Stimulated activated CD8-positive, alpha-beta memory T cell treated with anti-CD3 and anti-CD28 coated beads, Interleukin-2, amount 100 ng/mL, for 48 hours (primary cell): ENCODE measurements around the gene RANBP2.
"Not testable (repeated sequence)": the region's sequence is repeated elsewhere in the genome, so short reads cannot be mapped to it uniquely, and the experiment has no call there.

Experiments used
- DNase-seq, 2 donors: peaks; one replicate each; pipeline ENCODE4 v3.0.0-alpha.2; 2020; ENCODE audit warnings: low read depth in 2 of 2

Gene RANBP2

GRCh38 chr2:108719149-108720044, at the start of gene RANBP2:
TSS of gene RANBP2 (plus strand) at chr2:108719482. CDS start at chr2:108719607, 125 bp downstream.
- DNase-seq: peak; percentile 87 to 89

- DNase-seq: not testable (repeated sequence)
These were observed 49.0 kb upstream of the RANBP2 start for GRCh38 chr2:108670282-108670681.

- not testable (repeated sequence) for DNase-seq
These were observed 47.0 kb upstream of the RANBP2 start for GRCh38 chr2:108672200-108672805.

GRCh38 chr2:108676522-108676921, 42.8 kb upstream of the RANBP2 start:
- not testable (repeated sequence) for DNase-seq

GRCh38 chr2:108677239-108677744, 42.0 kb upstream of the RANBP2 start:
- DNase-seq: not testable (repeated sequence)

- DNase-seq: not testable (repeated sequence)
These were observed 41.1 kb upstream of the RANBP2 start for GRCh38 chr2:108678198-108678651.

GRCh38 chr2:108680805-108681204, 38.5 kb upstream of the RANBP2 start:
- DNase-seq: not testable (repeated sequence)

GRCh38 chr2:108688818-108689756, 30.2 kb upstream of the RANBP2 start:
- DNase-seq: not testable (repeated sequence)

- DNase-seq: not testable (repeated sequence)
These were observed 29.3 kb upstream of the RANBP2 start for GRCh38 chr2:108690001-108690400.

GRCh38 chr2:108691447-108691846, 27.8 kb upstream of the RANBP2 start:
- DNase-seq: no peak

- no peak for DNase-seq
These were observed 18.1 kb upstream of the RANBP2 start for GRCh38 chr2:108701208-108701607.

GRCh38 chr2:108701806-108702205, 17.5 kb upstream of the RANBP2 start:
- DNase-seq: no peak

GRCh38 chr2:108704871-108705270, 14.4 kb upstream of the RANBP2 start:
- no peak for DNase-seq

GRCh38 chr2:108707300-108707699, 12.0 kb upstream of the RANBP2 start:
- DNase-seq: no peak

- DNase-seq: not testable (repeated sequence)
These were observed 2.3 kb upstream of the RANBP2 start for GRCh38 chr2:108716971-108717370.

GRCh38 chr2:108726048-108726447, 6.8 kb downstream of the RANBP2 start:
- DNase-seq: not testable (repeated sequence)

GRCh38 chr2:108734656-108735055, 15.4 kb downstream of the RANBP2 start:
- not testable (repeated sequence) for DNase-seq

- not testable (repeated sequence) for DNase-seq
These were observed 38.7 kb downstream of the RANBP2 start for GRCh38 chr2:108757973-108758372.

GRCh38 chr2:108762618-108763017, 43.3 kb downstream of the RANBP2 start:
- not testable (repeated sequence) for DNase-seq

- not testable (repeated sequence) for DNase-seq
These were observed 47.4 kb downstream of the RANBP2 start for GRCh38 chr2:108766671-108767070.

- not testable (repeated sequence) for DNase-seq
These were observed 48.6 kb downstream of the RANBP2 start for GRCh38 chr2:108767859-108768258.
